Measurements from ENCODE around the gene SETBP1. TPM values are rescaled to one million over a fixed set of nuclear protein-coding genes. Genes with fewer than 3 reads are reported as not detected.

Gene SETBP1
- total RNA-seq, 1 experiment from 2014 or later: 4.0 TPM

- ChIA-PET CTCF (no interaction called here), POLR2A (no interaction called here)
- DNase-seq: no peak
- Mint-ChIP-seq H3K4me3 (ENCODE audit: unreplicated experiment) (no peak overlapping the region), H3K36me3 (ENCODE audit: insufficient read depth, unreplicated experiment) (no peaks in the 10 kb centered on the region), H3K27me3 (ENCODE audit: insufficient read depth, unreplicated experiment) (no peaks in the 10 kb centered on the region), H3K27ac (ENCODE audit: unreplicated experiment) (no peak overlapping the region), H3K9me3 (ENCODE audit: unreplicated experiment) (no peaks in the 10 kb centered on the region), H3K4me1 (ENCODE audit: low read depth, unreplicated experiment) (peaks cover 25% of the 10 kb centered on the region)
- no peak for TF ChIP-seq CTCF (IDR thresholded peaks at IDR 0.05; ENCODE audit: insufficient read depth in 1 of 2, low read depth in 1 of 2, low read length in 1 of 2, severe bottlenecking in 1 of 2, unreplicated experiment in 1 of 2)
- no peak overlapping the region for H3K4me3 ChIP-seq (ENCODE audit: low read depth, low read length)
- intact Hi-C loops (cut with micrococcal nuclease; ENCODE audit: unreplicated experiment): no loop called here
- no TSS peak for BruUV-seq (replicated peaks)
- H3K9me3 ChIP-seq: no peaks in the 10 kb centered on the region
- H3K36me3 ChIP-seq (ENCODE audit: control insufficient read depth, insufficient read depth, low read length): no peaks in the 10 kb centered on the region
- H3K27me3 ChIP-seq (replicated peaks; ENCODE audit: control insufficient read depth, insufficient read depth, low read length): no peaks in the 10 kb centered on the region
- H3K4me1 ChIP-seq: peaks cover 17% of the 10 kb centered on the region; the same call in 1 of the 2 replicates
Measured at GRCh38 chr18:44782617-44783016, 101.9 kb downstream of the SETBP1 start.

GRCh38 chr18:44783371-44783770, 102.7 kb downstream of the SETBP1 start:
- no peak for DNase-seq
- peaks cover 17% of the 10 kb centered on the region; the same call in 1 of the 2 replicates for H3K4me1 ChIP-seq
- no peaks in the 10 kb centered on the region for H3K36me3 ChIP-seq (ENCODE audit: control insufficient read depth, insufficient read depth, low read length)
- no peak overlapping the region for H3K4me3 ChIP-seq (ENCODE audit: low read depth, low read length)
- no peaks in the 10 kb centered on the region for H3K9me3 Mint-ChIP-seq (ENCODE audit: unreplicated experiment)
- POLR2A ChIA-PET: no interaction called here
- TF ChIP-seq CTCF (IDR thresholded peaks at IDR 0.05; ENCODE audit: insufficient read depth in 1 of 2, low read depth in 1 of 2, low read length in 1 of 2, severe bottlenecking in 1 of 2, unreplicated experiment in 1 of 2): no peak
- CTCF ChIA-PET: no interaction called here
- H3K4me3 Mint-ChIP-seq (ENCODE audit: unreplicated experiment): no peak overlapping the region
- no peaks in the 10 kb centered on the region for H3K9me3 ChIP-seq
- peaks cover 25% of the 10 kb centered on the region for H3K4me1 Mint-ChIP-seq (ENCODE audit: low read depth, unreplicated experiment)
- no peaks in the 10 kb centered on the region for H3K27me3 Mint-ChIP-seq (ENCODE audit: insufficient read depth, unreplicated experiment)
- H3K27me3 ChIP-seq (replicated peaks; ENCODE audit: control insufficient read depth, insufficient read depth, low read length): no peaks in the 10 kb centered on the region
- intact Hi-C loops (cut with micrococcal nuclease; ENCODE audit: unreplicated experiment): no loop called here
- no peak overlapping the region for H3K27ac Mint-ChIP-seq (ENCODE audit: unreplicated experiment)
- no peaks in the 10 kb centered on the region for H3K36me3 Mint-ChIP-seq (ENCODE audit: insufficient read depth, unreplicated experiment)
- no TSS peak for BruUV-seq (replicated peaks)

GRCh38 chr18:44786257-44786656, 105.6 kb downstream of the SETBP1 start:
- Mint-ChIP-seq H3K4me3 (ENCODE audit: unreplicated experiment) (no peak overlapping the region), H3K9me3 (ENCODE audit: unreplicated experiment) (no peaks in the 10 kb centered on the region), H3K4me1 (ENCODE audit: low read depth, unreplicated experiment) (peaks cover 21% of the 10 kb centered on the region), H3K27me3 (ENCODE audit: insufficient read depth, unreplicated experiment) (no peaks in the 10 kb centered on the region), H3K27ac (ENCODE audit: unreplicated experiment) (no peak overlapping the region), H3K36me3 (ENCODE audit: insufficient read depth, unreplicated experiment) (no peaks in the 10 kb centered on the region)
- ChIA-PET CTCF (no interaction called here), POLR2A (no interaction called here)
- H3K36me3 ChIP-seq (ENCODE audit: control insufficient read depth, insufficient read depth, low read length): no peaks in the 10 kb centered on the region
- H3K4me3 ChIP-seq (ENCODE audit: low read depth, low read length): no peak overlapping the region
- intact Hi-C loops (cut with micrococcal nuclease; ENCODE audit: unreplicated experiment): no loop called here
- DNase-seq: no peak
- H3K4me1 ChIP-seq: peaks cover 29% of the 10 kb centered on the region
- no peaks in the 10 kb centered on the region for H3K27me3 ChIP-seq (replicated peaks; ENCODE audit: control insufficient read depth, insufficient read depth, low read length)
- TF ChIP-seq CTCF (IDR thresholded peaks at IDR 0.05; ENCODE audit: insufficient read depth in 1 of 2, low read depth in 1 of 2, low read length in 1 of 2, severe bottlenecking in 1 of 2, unreplicated experiment in 1 of 2): no peak
- BruUV-seq (replicated peaks): no TSS peak
- no peaks in the 10 kb centered on the region for H3K9me3 ChIP-seq
